Endothelial cell of umbilical vein (primary cell): Measurements from ENCODE around the gene TBRG1. TPM values are rescaled to one million over a fixed set of nuclear protein-coding genes. Genes with fewer than 3 reads are reported as not detected.

Experiments
- BruUV-seq: library from RNA; stranded (reverse); fragments of 400-500 nt; replicated peaks from 2 replicates; lab custom pipeline; 2021; lab: Mats Ljungman, UMichigan
- CTCF ChIA-PET: fragments of 300-600, 350-600 bp; sonication (Branson Sonifier 250); formaldehyde crosslinking; loops from one replicate; lab custom pipeline; 2021; ENCODE audit warnings: antibody characterized with exemption, inconsistent platforms; lab: Charles Lee
- POLR2A ChIA-PET: fragments of 300-600, 350-600 bp; sonication (Branson Sonifier 250); formaldehyde crosslinking; loops from one replicate; lab custom pipeline; 2021; ENCODE audit warnings: antibody characterized with exemption, inconsistent platforms; lab: Charles Lee
- DNase-seq: peaks from one replicate; pipeline ENCODE4 v3.0.0-alpha.2; 2011; ENCODE audit warnings: low read depth, low spot score
- FAIRE-seq: peaks from 2 replicates; lab custom pipeline; 2011; peaks lifted over from hg19 to GRCh38; lab: Jason Lieb, UNC
- H2AFZ ChIP-seq: 2 replicates; pipeline ENCODE4 v1.6.0; 2012; ENCODE audit warnings: low read depth, low read length, control low read depth, inconsistent platforms
- H3K27ac ChIP-seq: 2 replicates; pipeline ENCODE4 v1.5.1; 2011; ENCODE audit warnings: low read depth, mild to moderate bottlenecking, control low read depth, low read length, moderate library complexity; ENCODE audit not compliant: insufficient read depth
- H3K27me3 ChIP-seq, 2 experiments: 2 replicates each; pipeline versions ENCODE4 v1.6.0 to v1.6.1; 2011; ENCODE audit warnings: low read length in 2 of 2, mixed read lengths in 1 of 2; ENCODE audit not compliant: control insufficient read depth in 2 of 2, insufficient read depth in 2 of 2
- H3K36me3 ChIP-seq, 2 experiments: 2 replicates in 1 of 2; 3 replicates in 1 of 2; pipeline ENCODE4 v1.5.1; 2011; ENCODE audit warnings: low read length in 2 of 2, mild to moderate bottlenecking in 1 of 2, moderate library complexity in 1 of 2; ENCODE audit not compliant: control insufficient read depth in 2 of 2, insufficient read depth in 2 of 2; ENCODE audit errors: extremely low read depth in 1 of 2
- H3K4me1 ChIP-seq: 3 replicates; pipeline ENCODE4 v1.5.1; 2011; ENCODE audit warnings: mild to moderate bottlenecking, low read length; ENCODE audit not compliant: control insufficient read depth, insufficient read depth; ENCODE audit errors: extremely low read depth
- H3K4me2 ChIP-seq: 2 replicates; pipeline ENCODE4 v1.6.1; 2011; ENCODE audit warnings: low read length, control low read depth, mixed read lengths; ENCODE audit not compliant: insufficient read depth
- H3K4me3 ChIP-seq, 3 experiments: fragments of 200-600 bp in 1 of 3; sonication (generic), shearing (Covaris generic) in 1 of 3; replicated peaks in 1 of 3; 2 replicates each; pipeline ENCODE4 v1.5.1; 2011 to 2016; ENCODE audit warnings: control low read depth in 3 of 3, low read length in 3 of 3, mild to moderate bottlenecking in 2 of 3, inconsistent platforms in 1 of 3, low read depth in 1 of 3, moderate library complexity in 1 of 3; ENCODE audit not compliant: insufficient read depth in 1 of 3
- H3K79me2 ChIP-seq: 2 replicates; pipeline ENCODE4 v1.6.0; 2012; ENCODE audit warnings: low read length, inconsistent platforms; ENCODE audit not compliant: control insufficient read depth, insufficient read depth
- H3K9ac ChIP-seq: replicated peaks from 2 replicates; pipeline ENCODE3; 2011; ENCODE audit warnings: low read length, control low read depth; ENCODE audit not compliant: insufficient read depth; ENCODE audit errors: extremely low read depth
- H3K9me1 ChIP-seq: replicated peaks from 3 replicates; pipeline ENCODE4 v1.6.0; 2011; ENCODE audit warnings: mild to moderate bottlenecking, low read length; ENCODE audit not compliant: control insufficient read depth, insufficient read depth; ENCODE audit errors: extremely low read depth
- H3K9me3 ChIP-seq: replicated peaks from 2 replicates; pipeline ENCODE4 v1.5.1; 2012; ENCODE audit warnings: low read length, inconsistent platforms; ENCODE audit not compliant: control insufficient read depth, insufficient read depth
- H4K20me1 ChIP-seq: replicated peaks from 2 replicates; pipeline ENCODE3; 2011; ENCODE audit warnings: mild to moderate bottlenecking, low read length; ENCODE audit not compliant: control insufficient read depth, insufficient read depth; ENCODE audit errors: extremely low read depth
- EZH2 ChIP-seq: IDR thresholded peaks from 2 replicates; pipeline ENCODE4 v1.6.1; 2012; ENCODE audit warnings: borderline replicate concordance, low read depth, mild to moderate bottlenecking, moderate library complexity, low read length, inconsistent platforms; ENCODE audit not compliant: severe bottlenecking
- FOS ChIP-seq: IDR thresholded peaks from 2 replicates; pipeline ENCODE4 v1.6.1; 2011; ENCODE audit warnings: mild to moderate bottlenecking, low read length, moderate library complexity, borderline replicate concordance; ENCODE audit not compliant: insufficient read depth
- GATA2 ChIP-seq: IDR thresholded peaks from 2 replicates; pipeline ENCODE4 v1.7.0; 2011; ENCODE audit warnings: low read depth, mild to moderate bottlenecking, moderate library complexity, mixed read lengths, low read length; ENCODE audit not compliant: insufficient read length, insufficient read depth
- JUN ChIP-seq: IDR thresholded peaks from 2 replicates; pipeline ENCODE4 v1.6.1; 2011; ENCODE audit warnings: borderline replicate concordance, low read depth; ENCODE audit not compliant: insufficient read length, insufficient read depth
- MYC ChIP-seq: IDR thresholded peaks from one replicate; pipeline ENCODE4 v1.6.1; 2011; ENCODE audit warnings: mild to moderate bottlenecking, low read depth, low read length
- POLR2A ChIP-seq: IDR thresholded peaks from 2 replicates; pipeline ENCODE4 v1.6.1; 2012; ENCODE audit warnings: low read depth, mild to moderate bottlenecking, control low read depth, low read length
- POLR2AphosphoS5 ChIP-seq: IDR thresholded peaks from 2 replicates; pipeline ENCODE4 v1.6.1; 2012; ENCODE audit warnings: low read depth, mild to moderate bottlenecking, control low read depth, low read length, moderate library complexity; ENCODE audit not compliant: insufficient read depth
- dilution Hi-C: fragments of 300-500 bp; cut with MboI; formaldehyde crosslinking; loops from one replicate; pipeline ENCODE4 v1.15.0; 2019; ENCODE audit warnings: low sequenced_read_pairs; ENCODE audit not compliant: extremely low pct_ligation_motif_present
- intact Hi-C: fragments of 100-400 bp; cut with micrococcal nuclease; formaldehyde crosslinking; loops from one replicate; pipeline ENCODE4 v1.10.0; 2022
- polyA plus RNA-seq, 4 experiments: library from polyadenylated mRNA; depleted of rRNA in 3 of 4; stranded (reverse) in 3 of 4; unstranded in 1 of 4; fragments of >200 nt; gene quantifications; 2 replicates each; pipeline versions ENCODE4 v1.2.1 to v1.2.3, GENCODE V29; 2011 to 2012; ENCODE audit warnings: missing spikeins in 1 of 4
- total RNA-seq: library from RNA; stranded (reverse); gene quantifications from 2 replicates; pipeline ENCODE4 v1.2.3, GENCODE V29; 2021
- TF ChIP-seq, protein P1 (sequence below), 2 donors: IDR thresholded peaks; 1 replicate in 1 of 2; 2 replicates in 1 of 2; pipeline ENCODE4 v1.5.1; 2011; ENCODE audit warnings: low read length in 2 of 2, mild to moderate bottlenecking in 2 of 2, moderate library complexity in 2 of 2, control low read depth in 1 of 2, inconsistent platforms in 1 of 2, low read depth in 1 of 2; ENCODE audit not compliant: insufficient read depth in 1 of 2; ENCODE audit errors: extremely low read depth in 1 of 2
- TF ChIP-seq, protein P2 (sequence below): IDR thresholded peaks from 2 replicates; pipeline ENCODE4 v1.6.1; 2011; ENCODE audit not compliant: insufficient read depth, insufficient read length

TBRG1 gene
- total and polyA plus RNA-seq, 2 donors (not counting 3 experiments of a cell fraction or from before 2014, with no cell fraction given) = 22.4 to 29.6 TPM

DNA sequence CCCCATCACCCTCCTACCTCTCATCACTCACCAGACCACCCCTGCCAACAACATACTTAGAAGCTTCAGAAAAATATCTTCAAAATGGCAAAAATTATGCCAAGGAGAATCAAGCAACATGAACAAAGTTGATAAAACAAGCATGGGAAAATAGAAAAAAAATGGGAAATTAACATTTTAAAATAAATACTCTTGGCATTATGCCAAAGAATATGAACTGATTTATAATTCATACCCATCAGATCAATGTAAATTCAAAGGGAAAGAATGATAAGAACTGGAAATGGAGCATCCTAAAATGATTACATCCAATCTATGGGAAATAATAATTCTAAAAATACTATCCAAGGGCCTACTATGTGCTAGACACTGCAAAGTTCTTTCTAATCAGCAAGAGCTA is 38.9 kb downstream of the TBRG1 start:
- no TSS peak for BruUV-seq
- Histone ChIP-seq H3K4me3 (no peak overlapping the region), H3K9me1 (no peaks in the 10 kb centered on the region), H4K20me1 (no peaks in the 10 kb centered on the region), H3K9ac (no peak overlapping the region), H3K27me3 (no peaks in the 10 kb centered on the region), H3K79me2 (no peaks in the 10 kb centered on the region), H3K4me1 (no peaks in the 10 kb centered on the region), H3K9me3 (no peaks in the 10 kb centered on the region), H3K4me2 (no peak overlapping the region), H3K36me3 (no peaks in the 10 kb centered on the region), H3K27ac (no peak overlapping the region), H2AFZ (no peak overlapping the region)
- FAIRE-seq = no peak
- TF ChIP-seq POLR2A (no peak), FOS (no peak), EZH2 (no peak), GATA2 (no peak), MYC (no peak), POLR2AphosphoS5 (no peak), JUN (no peak)
- TF ChIP-seq, protein P1, sequence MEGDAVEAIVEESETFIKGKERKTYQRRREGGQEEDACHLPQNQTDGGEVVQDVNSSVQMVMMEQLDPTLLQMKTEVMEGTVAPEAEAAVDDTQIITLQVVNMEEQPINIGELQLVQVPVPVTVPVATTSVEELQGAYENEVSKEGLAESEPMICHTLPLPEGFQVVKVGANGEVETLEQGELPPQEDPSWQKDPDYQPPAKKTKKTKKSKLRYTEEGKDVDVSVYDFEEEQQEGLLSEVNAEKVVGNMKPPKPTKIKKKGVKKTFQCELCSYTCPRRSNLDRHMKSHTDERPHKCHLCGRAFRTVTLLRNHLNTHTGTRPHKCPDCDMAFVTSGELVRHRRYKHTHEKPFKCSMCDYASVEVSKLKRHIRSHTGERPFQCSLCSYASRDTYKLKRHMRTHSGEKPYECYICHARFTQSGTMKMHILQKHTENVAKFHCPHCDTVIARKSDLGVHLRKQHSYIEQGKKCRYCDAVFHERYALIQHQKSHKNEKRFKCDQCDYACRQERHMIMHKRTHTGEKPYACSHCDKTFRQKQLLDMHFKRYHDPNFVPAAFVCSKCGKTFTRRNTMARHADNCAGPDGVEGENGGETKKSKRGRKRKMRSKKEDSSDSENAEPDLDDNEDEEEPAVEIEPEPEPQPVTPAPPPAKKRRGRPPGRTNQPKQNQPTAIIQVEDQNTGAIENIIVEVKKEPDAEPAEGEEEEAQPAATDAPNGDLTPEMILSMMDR (IDR thresholded peaks at IDR 0.05; ENCODE audit: extremely low read depth in 1 of 2, insufficient read depth in 1 of 2, low read depth in 1 of 2, low read length in 2 of 2) = no peak
- TF ChIP-seq, protein P2, sequence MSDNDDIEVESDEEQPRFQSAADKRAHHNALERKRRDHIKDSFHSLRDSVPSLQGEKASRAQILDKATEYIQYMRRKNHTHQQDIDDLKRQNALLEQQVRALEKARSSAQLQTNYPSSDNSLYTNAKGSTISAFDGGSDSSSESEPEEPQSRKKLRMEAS = no peak
- ChIA-PET CTCF (interaction anchor here (0.9 to 3.1 kb wide), 5 partner anchors 17 to 215 kb away, joined by 3 to 21 read pairs (median 5); no protein-coding TSS in a partner anchor), POLR2A (no interaction called here)
- dilution Hi-C loops = loop anchor here (10.0 kb wide), 1 partner anchor 173 kb away; no protein-coding TSS in a partner anchor
- intact Hi-C loops = no loop called here
- no peak for DNase-seq
